OCI-LY1 (cell line): ENCODE data around the gene MVP.

ENCODE experiments used
- EZH2 ChIP-seq: fragments of 200-600 bp; sonication (generic), shearing (Covaris generic); IDR thresholded peaks from 2 replicates; pipeline ENCODE4 v1.8.0; 2017; ENCODE audit warnings: borderline replicate concordance, mixed run types, mild to moderate bottlenecking, antibody characterized with exemption, low read length, moderate library complexity, mixed read lengths
- TF ChIP-seq, protein P1 (sequence below): fragments of 200-600 bp; sonication (generic), shearing (Covaris generic); IDR thresholded peaks from 2 replicates; pipeline ENCODE4 v1.5.1; 2017; ENCODE audit warnings: mild to moderate bottlenecking, antibody characterized with exemption, low read length, moderate library complexity, mixed read lengths

DNA sequence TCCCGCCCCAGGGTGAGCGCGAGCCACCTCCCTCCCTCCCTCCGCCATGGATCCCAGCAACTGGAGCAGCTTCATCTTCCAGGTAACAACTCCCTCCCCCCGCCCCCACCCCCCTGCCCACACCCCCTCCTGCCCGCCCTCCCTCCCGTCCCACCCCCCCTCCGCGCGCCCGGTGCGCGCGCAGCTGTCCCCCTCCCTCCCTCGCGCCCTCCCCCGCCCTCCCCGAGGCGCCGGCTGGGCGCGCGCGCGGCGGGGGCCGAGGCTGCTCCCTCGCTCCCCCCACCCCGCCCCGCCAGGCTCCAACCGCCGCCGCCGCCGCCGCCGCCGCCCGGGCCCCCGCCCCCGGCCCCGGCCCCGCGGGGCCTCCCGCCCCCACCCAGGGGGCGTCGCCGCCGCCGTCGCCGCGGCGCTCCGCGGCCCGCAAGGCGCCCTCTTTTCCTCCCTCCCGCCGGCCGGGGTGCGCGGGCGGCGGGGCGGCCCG lies 14.1 kb upstream of the MVP start, which contains the start of gene MAZ:
- TF ChIP-seq, protein P1, sequence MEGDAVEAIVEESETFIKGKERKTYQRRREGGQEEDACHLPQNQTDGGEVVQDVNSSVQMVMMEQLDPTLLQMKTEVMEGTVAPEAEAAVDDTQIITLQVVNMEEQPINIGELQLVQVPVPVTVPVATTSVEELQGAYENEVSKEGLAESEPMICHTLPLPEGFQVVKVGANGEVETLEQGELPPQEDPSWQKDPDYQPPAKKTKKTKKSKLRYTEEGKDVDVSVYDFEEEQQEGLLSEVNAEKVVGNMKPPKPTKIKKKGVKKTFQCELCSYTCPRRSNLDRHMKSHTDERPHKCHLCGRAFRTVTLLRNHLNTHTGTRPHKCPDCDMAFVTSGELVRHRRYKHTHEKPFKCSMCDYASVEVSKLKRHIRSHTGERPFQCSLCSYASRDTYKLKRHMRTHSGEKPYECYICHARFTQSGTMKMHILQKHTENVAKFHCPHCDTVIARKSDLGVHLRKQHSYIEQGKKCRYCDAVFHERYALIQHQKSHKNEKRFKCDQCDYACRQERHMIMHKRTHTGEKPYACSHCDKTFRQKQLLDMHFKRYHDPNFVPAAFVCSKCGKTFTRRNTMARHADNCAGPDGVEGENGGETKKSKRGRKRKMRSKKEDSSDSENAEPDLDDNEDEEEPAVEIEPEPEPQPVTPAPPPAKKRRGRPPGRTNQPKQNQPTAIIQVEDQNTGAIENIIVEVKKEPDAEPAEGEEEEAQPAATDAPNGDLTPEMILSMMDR = no peak
- no peak for TF ChIP-seq EZH2
